LNCaP clone FGC (cell line): ENCODE results near the gene KIAA1958.

Experiments used
- DNase-seq: peaks from one replicate; pipeline ENCODE4 v3.0.0-alpha.2; 2011; ENCODE audit warnings: low read depth
- H3K4me3 ChIP-seq: 2 replicates; pipeline ENCODE4 v1.5.1; 2011; ENCODE audit warnings: mild to moderate bottlenecking, low read depth, low read length, control low read depth
- TF ChIP-seq, protein P1 (sequence below): IDR thresholded peaks from 2 replicates; pipeline ENCODE4 v1.5.1; 2012; ENCODE audit warnings: mild to moderate bottlenecking; ENCODE audit not compliant: control insufficient read depth, insufficient read depth; ENCODE audit errors: extremely low read depth

The KIAA1958 gene

GRCh38 chr9:112689161-112689740 lies 202.6 kb downstream of the KIAA1958 start:
- no peak for DNase-seq
- no peak overlapping the region for H3K4me3 ChIP-seq
- TF ChIP-seq, protein P1, sequence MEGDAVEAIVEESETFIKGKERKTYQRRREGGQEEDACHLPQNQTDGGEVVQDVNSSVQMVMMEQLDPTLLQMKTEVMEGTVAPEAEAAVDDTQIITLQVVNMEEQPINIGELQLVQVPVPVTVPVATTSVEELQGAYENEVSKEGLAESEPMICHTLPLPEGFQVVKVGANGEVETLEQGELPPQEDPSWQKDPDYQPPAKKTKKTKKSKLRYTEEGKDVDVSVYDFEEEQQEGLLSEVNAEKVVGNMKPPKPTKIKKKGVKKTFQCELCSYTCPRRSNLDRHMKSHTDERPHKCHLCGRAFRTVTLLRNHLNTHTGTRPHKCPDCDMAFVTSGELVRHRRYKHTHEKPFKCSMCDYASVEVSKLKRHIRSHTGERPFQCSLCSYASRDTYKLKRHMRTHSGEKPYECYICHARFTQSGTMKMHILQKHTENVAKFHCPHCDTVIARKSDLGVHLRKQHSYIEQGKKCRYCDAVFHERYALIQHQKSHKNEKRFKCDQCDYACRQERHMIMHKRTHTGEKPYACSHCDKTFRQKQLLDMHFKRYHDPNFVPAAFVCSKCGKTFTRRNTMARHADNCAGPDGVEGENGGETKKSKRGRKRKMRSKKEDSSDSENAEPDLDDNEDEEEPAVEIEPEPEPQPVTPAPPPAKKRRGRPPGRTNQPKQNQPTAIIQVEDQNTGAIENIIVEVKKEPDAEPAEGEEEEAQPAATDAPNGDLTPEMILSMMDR = no peak

GRCh38 chr9:112694706-112695555 lies 208.3 kb downstream of the KIAA1958 start:
- H3K4me3 ChIP-seq = no peak overlapping the region
- TF ChIP-seq, protein P1 = no peak
- no peak for DNase-seq

DNA sequence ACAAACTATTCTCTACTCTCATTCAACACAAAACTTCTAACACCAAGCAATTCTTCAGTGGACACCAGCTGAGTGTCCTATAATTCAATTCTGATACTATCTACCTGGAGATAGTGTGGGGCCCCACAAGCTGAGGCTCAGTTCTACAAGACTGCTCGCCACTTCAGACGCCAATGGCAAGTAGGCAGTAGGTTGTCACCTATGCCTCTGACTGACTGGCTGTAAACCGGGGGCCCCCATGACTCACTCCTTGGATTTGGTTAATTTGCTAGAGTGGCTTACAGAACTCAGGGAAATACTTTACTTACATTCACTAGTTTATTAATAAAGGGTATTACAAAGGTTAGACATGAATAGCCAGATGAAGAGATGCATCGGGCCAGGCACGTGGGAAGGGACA lies 209.8 kb downstream of the KIAA1958 start:
- H3K4me3 ChIP-seq = no peak overlapping the region
- TF ChIP-seq, protein P1 = no peak
- no peak for DNase-seq

- DNase-seq = no peak
- H3K4me3 ChIP-seq = no peak overlapping the region
- TF ChIP-seq, protein P1 = no peak
Measured at GRCh38 chr9:112699230-112699629, 212.6 kb downstream of the KIAA1958 start.

DNA sequence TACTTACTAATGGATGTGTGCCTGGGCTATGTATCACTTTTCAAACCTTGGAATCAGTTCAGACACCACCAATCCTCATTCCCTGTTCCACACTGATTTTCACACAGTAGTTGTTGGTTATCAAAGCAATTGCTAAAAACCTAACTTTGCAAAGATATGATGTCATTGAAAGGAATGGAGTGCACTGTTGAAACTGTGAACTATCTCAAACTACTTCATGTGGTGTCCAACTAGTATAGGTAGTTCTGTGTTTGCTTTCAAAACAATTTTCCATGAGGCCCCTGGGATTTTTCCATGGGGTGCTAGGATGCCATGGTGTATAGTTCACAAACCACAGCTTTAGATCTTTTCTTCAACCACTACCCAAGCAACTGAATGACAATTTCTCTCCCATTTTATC lies 213.5 kb downstream of the KIAA1958 start:
- DNase-seq = no peak
- TF ChIP-seq, protein P1 = no peak

GRCh38 chr9:112703304-112703703 lies 216.7 kb downstream of the KIAA1958 start:
- no peak for DNase-seq
- H3K4me3 ChIP-seq = no peak overlapping the region
- TF ChIP-seq, protein P1 = no peak

More for the DNA sequence above, 213.5 kb downstream of the KIAA1958 start:
- no peak overlapping the region for H3K4me3 ChIP-seq
